WTC11 (cell line): ENCODE measurements around the gene VWA5A.

ENCODE experiments used
- CREB1 ChIP-seq: sonication (generic); formaldehyde crosslinking; IDR thresholded peaks from 2 replicates; pipeline ENCODE4 v1.8.0; 2023; ENCODE audit warnings: mild to moderate bottlenecking, missing genetic modification reagents
- CTCF ChIP-seq: fragments of 200-600 bp; IDR thresholded peaks from 2 replicates; pipeline ENCODE4 v1.8.0; 2022; ENCODE audit warnings: antibody characterized with exemption
- ELF4 ChIP-seq: sonication (generic); formaldehyde crosslinking; IDR thresholded peaks from 2 replicates; pipeline ENCODE4 v1.8.1; 2022; ENCODE audit warnings: low read depth, mild to moderate bottlenecking, moderate library complexity, missing genetic modification reagents
- ESRRA ChIP-seq: sonication (generic); formaldehyde crosslinking; IDR thresholded peaks from 2 replicates; pipeline ENCODE4 v1.8.1; 2022; ENCODE audit warnings: mild to moderate bottlenecking, missing genetic modification reagents, borderline replicate concordance
- IRF2 ChIP-seq: sonication (generic); formaldehyde crosslinking; IDR thresholded peaks from 2 replicates; pipeline ENCODE4 v1.8.0; 2022; ENCODE audit warnings: low read depth, missing genetic modification reagents, borderline replicate concordance
- MAX ChIP-seq: sonication (generic); formaldehyde crosslinking; IDR thresholded peaks from 2 replicates; pipeline ENCODE4 v1.8.0; 2022; ENCODE audit warnings: mild to moderate bottlenecking, missing genetic modification reagents
- NFYB ChIP-seq: sonication (generic); formaldehyde crosslinking; conservative IDR thresholded peaks from 2 replicates; pipeline ENCODE4 v1.8.0; 2022; ENCODE audit warnings: low read depth, missing genetic modification reagents
- NR3C1 ChIP-seq: sonication (generic); formaldehyde crosslinking; conservative IDR thresholded peaks from 2 replicates; pipeline ENCODE4 v1.8.1; 2023; ENCODE audit warnings: low read depth, mild to moderate bottlenecking, missing genetic modification reagents
- SP1 ChIP-seq: sonication (generic); formaldehyde crosslinking; conservative IDR thresholded peaks from 2 replicates; pipeline ENCODE4 v1.8.1; 2022; ENCODE audit warnings: missing genetic modification reagents
- USF2 ChIP-seq: sonication (generic); formaldehyde crosslinking; IDR thresholded peaks from 2 replicates; pipeline ENCODE4 v1.8.1; 2023; ENCODE audit warnings: mild to moderate bottlenecking, missing genetic modification reagents, moderate library complexity
- TF ChIP-seq, protein P1 (sequence below): sonication (generic); formaldehyde crosslinking; IDR thresholded peaks from 2 replicates; pipeline ENCODE4 v1.8.1; 2022; ENCODE audit warnings: low read depth, missing genetic modification reagents, borderline replicate concordance

GRCh38 chr11:124168796-124169195 lies 53.5 kb downstream of the VWA5A start:
- no peak for TF ChIP-seq IRF2
- no peak for TF ChIP-seq MAX (CRISPR knock-in tag)
- TF ChIP-seq CREB1 (CRISPR knock-in tag) = no peak
- TF ChIP-seq CTCF = no peak
- TF ChIP-seq SP1 = no peak
- TF ChIP-seq, protein P1, sequence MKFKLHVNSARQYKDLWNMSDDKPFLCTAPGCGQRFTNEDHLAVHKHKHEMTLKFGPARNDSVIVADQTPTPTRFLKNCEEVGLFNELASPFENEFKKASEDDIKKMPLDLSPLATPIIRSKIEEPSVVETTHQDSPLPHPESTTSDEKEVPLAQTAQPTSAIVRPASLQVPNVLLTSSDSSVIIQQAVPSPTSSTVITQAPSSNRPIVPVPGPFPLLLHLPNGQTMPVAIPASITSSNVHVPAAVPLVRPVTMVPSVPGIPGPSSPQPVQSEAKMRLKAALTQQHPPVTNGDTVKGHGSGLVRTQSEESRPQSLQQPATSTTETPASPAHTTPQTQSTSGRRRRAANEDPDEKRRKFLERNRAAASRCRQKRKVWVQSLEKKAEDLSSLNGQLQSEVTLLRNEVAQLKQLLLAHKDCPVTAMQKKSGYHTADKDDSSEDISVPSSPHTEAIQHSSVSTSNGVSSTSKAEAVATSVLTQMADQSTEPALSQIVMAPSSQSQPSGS (CRISPR knock-in tag) = no peak
- TF ChIP-seq NFYB (CRISPR knock-in tag) = no peak
- no peak for TF ChIP-seq NR3C1 (CRISPR knock-in tag)
- TF ChIP-seq ESRRA = no peak
- TF ChIP-seq ELF4 = no peak
- no peak for TF ChIP-seq USF2 (CRISPR knock-in tag)
